Measurements from ENCODE around the gene MED8.

DNA sequence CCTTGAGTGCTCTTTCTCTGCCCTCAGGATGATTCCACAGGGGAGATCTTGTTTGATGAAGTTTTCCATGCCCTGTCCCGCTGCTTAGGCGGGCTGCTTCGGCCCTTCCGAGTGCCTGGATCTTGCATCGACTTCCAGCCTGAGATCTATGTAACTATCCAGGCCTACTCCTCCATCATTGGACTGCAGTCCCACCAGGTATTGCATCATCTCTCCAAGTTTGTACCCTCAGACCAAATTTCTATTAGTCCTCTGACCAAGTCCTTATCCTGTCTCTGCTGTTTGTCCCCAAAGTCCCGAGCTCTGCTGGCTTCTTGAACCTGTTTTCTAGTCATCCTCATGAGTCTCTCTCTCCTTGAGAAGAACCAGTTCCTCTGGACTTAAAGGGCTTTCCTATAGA is 14.8 kb upstream of the MED8 start:
- TF ChIP-seq REST (IDR thresholded peaks at IDR 0.05; ENCODE audit: low read depth) (no peak), JUND (IDR thresholded peaks at IDR 0.05) (no peak), POLR2AphosphoS5 (IDR thresholded peaks at IDR 0.05; ENCODE audit: low read depth, low read length) (no peak), POLR2A (IDR thresholded peaks at IDR 0.05; ENCODE audit: borderline replicate concordance, extremely low read depth, insufficient read depth, insufficient read length) (no peak)

All from HCT116 (cell line).